Daoy (cell line): ENCODE measurements around the gene RFK. TPM values are rescaled to one million over a fixed set of nuclear protein-coding genes. Genes with fewer than 3 reads are reported as not detected.
"Not testable (repeated sequence)": the region's sequence is repeated elsewhere in the genome, so short reads cannot be mapped to it uniquely, and the experiment has no call there.

Source experiments
- DNase-seq: peaks from one replicate; pipeline ENCODE4 v3.0.0-alpha.2; 2015; ENCODE audit warnings: low read depth
- total RNA-seq: library from RNA; depleted of rRNA; stranded (reverse); fragments of >200 nt; shearing (Covaris generic); gene quantifications from 2 replicates; pipeline ENCODE4 v1.2.3, GENCODE V29; 2014; rRNA removed

RFK gene
- 44.1 and 49.9 TPM in 2 replicates for total RNA-seq

DNA sequence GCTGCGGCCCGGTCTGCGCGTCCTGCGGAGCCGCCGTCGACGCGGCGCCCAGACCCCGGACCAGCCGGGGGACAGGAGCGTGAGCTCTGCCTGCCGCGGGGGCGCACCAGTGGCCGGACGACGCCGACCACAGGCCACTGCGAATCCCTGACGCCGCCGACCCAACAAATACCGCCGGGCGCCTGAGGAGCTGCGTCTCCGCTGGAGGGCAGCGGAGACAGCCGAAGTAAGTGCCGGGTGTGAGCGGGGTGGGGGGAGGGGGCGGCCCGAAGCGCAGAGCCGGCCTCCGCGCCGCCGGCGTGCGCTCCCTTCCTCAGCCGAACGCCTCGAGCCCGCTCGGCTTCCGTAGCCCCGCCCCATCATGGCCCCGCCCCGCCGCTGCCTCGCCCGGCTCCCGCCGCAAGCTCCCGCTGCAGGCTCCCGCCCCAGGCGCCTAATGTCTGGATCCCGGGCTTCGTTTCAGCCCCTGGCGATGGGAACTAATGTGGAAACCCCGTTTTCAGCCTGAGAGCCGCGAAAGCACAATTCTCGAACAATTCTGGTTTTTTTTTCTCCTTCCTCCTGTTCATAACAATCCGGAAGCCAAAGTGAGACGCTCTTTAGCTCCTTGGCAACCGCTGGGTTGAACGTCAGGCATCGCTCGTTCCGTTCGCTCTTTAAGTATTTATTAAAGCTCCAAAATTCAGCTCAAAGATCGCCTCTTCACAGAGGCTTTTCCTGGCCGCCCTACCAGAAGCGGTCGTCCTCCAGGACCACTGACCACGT is at the start of gene RFK:
RFK (minus strand) TSS at position 232 of the 765 bp plus-strand sequence. CDS start 255 bp downstream, outside the sequence.
- DNase-seq: peak; percentile 96

DNA sequence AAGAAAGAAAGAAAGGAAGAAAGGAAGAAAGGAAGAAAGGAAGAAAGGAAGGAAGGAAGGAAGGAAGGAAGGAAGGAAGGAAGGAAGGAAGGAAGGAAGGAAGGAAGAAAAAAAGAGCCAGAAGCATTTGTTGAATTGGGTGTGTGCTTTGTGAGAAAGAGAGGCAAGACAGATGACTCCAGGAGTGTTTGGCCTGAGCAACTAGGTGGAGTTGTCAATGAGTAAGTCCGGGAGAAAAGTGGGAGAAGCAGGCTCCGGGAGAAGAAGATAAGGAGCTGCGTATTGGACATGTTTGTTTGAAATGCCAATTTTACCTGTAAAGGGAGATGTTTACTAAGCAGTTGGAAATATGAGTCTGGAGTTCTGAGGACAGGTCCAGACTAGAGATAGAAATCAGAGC is 49.7 kb upstream of the RFK start:
- no peak for DNase-seq

DNA sequence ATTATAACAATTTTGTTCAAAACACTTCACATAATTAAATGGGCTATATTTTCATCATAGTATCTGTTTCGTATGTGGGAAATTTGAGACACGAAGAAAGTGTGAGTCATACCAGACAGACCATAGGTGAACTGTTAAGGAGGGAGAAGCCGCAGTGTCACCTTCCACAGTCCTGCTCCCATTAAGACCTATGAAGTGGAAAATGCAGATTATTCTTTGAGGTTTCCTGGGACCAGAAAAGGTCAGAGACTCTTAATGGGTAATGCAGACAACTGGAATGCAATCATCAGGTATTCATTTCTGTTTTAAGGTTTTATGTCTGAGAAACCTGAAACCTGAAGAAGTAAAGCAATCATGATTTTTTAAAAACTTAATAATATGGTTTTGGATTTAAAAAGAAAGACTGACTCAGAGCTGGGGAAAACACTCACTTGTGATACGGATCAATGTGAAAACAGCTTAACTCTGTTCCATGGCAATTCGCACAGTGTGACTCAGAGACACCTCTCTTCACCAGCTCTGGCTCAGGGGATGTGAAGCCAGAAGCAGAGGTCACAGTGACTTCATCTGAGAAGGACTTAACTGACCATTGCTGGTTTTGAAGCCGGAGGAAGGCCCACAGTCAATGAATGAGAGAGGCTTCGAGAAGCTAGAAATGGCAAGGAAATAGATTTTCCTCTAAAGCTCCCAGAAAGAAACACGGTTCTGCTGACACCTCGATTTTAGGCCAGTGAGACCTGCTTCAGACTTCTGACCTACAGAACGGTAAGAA is 47.5 kb upstream of the RFK start:
- DNase-seq: peak; percentile 61

DNA sequence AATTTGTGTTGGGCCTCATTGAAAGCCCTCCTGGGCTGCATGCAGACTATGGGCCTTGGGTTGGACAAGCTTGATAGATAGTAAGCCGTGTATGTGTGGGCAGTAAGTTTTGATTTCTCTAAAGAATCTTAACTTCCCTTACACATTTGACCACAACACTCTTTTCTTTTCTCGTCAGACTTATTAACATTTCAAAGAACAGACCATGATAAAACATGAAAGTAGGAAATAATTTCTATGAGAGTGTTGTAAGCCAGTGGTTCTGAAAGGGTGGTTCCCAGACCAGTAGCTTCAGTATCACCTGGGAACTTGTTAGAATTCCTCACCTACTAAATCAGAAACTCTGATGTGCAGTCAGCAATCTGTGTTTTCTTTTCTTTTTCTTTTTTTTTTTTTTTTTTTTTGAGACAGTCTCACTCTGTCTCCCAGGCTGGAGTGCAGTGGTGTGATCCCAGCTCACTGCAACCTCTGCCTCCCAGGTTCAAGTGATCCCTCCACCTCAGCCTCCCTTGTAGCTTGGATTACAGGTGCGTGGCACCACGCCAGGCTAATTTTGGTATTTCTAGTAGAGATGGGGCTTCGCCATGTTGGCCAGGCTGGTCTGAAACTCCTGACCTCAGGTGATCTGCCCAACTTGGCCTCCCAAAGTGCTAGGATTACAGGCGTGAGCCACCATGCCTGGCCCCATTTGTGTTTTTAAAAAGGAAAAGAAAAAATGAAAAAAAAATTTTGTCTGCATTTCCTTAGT is 44.8 kb upstream of the RFK start:
- no peak for DNase-seq

DNA sequence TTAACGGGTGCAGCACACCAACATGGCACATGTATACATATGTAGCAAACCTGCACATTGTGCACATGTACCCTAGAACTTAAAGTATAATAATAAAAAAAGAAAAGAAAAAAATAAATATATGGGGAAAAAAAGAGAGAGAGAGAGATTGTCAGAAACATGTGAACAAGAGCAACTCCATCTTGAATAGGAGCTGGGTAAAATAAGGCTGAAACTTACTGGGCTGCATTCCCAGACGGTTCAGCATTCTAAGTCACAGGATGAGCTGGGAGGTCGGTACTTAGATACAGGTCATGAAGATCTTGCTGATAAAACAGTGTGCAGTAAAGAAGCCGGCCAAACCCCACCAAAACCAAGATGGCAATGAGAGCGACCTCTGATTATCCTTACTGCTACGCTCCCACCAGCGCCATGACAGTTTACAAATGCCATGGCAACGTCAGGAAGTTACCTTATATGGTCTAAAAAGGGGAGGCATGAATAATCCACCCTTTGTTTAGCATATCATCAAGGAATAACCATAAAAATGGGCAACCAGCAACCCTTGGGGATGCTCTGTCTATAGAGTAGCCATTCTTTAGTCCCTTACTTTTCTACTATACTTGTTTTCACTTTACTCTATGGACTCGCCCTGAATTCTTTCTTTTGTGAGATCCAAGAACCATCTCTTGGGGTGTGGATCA is 42.9 kb upstream of the RFK start:
- not testable (repeated sequence) for DNase-seq

DNA sequence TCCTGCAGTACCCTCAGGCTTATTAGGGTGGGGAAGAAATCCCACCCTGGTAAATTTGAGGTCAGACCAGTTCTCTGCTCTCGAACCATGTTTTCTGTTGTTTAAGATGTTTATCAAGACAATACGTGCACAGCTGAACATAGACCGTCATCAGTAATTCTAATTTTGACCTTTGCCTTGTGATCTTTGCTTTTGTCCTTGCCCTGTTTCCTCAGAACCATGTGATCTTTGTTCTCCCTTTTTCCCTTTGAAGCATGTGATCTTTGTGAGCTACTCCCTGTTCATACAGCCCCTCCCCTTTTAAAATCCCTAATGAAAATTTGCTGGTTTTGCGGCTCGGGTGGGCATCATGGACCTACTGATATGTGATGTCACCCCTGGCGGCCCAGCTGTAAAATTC is 40.7 kb upstream of the RFK start:
- DNase-seq: not testable (repeated sequence)

DNA sequence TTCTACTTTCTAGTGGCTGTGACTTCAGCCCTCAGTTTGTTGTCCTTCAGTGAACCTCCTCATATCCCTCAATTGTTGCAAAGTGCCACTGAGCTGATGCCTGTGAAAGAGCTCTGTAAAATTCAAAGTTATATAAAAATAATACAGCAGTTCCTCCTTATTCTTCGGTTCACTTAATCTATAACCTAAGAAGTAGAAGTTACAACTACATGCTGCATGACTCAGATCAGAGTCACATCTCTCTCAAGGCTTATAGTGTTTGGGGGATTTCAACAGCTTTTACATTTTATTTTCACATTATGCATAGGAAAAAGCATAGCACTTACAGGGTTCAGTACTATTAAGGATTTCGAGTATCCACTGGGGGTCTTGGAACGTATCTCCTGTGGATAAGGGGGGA is 39.6 kb upstream of the RFK start:
- DNase-seq: peak; percentile 25

DNA sequence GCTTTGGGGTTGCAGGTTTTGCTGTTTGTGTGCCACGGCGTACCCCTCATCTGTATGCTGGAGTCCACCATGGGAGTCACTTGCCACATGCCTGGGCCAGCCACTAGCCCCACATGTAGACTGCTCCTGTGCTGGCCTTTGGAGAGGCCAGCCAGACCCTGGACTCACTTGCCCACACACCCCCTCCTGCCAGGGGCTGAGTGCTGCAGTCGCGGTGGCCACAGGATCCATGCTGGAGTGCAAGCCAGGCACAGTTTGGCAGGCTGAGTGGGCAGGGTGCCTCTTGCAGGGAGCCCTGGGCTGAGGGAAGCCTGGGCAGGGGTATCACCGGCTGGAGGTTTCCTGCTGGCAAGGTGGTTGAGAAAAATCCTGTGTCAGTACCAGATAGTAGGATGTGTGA is 39.2 kb upstream of the RFK start:
- no peak for DNase-seq

DNA sequence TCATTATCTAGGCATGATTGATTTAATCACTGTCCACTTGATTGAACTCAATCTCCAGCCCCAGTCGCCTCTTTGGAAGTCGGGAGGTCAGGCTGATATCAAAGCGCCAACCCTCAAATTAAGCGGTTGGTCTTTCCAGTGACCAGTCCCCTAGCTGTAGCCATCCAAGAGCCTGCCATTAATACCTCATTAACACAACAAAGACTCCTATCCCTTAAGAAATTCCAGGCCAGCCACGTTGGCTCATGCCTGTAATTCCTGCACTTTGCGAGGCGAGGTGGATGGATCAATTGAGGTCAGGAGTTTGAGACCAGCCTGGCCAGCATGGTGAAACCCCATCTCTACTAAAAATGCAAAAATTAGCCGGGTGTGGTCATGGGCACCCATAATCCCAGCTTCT is 37.4 kb upstream of the RFK start:
- no peak for DNase-seq

DNA sequence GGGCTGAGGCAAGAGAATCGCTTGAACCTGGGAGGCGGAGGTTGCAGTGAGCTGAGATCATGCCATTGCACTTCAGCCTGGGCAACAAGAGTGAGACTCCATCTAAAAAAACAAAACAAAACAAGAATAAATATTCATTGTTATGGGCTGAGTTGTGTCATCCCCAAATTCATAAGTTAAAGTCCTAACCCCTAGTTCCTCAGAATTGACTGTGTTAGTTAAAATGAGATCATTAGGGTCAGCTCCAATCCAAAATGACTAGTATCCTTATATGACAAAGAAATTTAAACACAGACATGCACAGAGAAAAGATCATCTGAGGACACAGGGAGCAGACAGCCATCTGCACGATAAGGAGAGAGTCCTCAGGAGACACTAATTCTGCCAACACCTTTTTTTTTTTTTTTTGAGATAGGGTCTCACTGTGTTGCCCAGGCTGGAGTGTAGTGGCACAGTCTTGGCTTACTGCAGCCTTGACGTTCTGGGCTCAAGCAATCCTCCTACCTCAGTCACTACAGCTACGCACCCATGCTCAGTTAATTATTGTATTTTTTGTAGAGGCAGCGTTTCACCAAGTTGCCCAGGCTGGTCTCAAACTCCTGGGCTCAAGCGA is 32.7 kb upstream of the RFK start:
- no peak for DNase-seq

DNA sequence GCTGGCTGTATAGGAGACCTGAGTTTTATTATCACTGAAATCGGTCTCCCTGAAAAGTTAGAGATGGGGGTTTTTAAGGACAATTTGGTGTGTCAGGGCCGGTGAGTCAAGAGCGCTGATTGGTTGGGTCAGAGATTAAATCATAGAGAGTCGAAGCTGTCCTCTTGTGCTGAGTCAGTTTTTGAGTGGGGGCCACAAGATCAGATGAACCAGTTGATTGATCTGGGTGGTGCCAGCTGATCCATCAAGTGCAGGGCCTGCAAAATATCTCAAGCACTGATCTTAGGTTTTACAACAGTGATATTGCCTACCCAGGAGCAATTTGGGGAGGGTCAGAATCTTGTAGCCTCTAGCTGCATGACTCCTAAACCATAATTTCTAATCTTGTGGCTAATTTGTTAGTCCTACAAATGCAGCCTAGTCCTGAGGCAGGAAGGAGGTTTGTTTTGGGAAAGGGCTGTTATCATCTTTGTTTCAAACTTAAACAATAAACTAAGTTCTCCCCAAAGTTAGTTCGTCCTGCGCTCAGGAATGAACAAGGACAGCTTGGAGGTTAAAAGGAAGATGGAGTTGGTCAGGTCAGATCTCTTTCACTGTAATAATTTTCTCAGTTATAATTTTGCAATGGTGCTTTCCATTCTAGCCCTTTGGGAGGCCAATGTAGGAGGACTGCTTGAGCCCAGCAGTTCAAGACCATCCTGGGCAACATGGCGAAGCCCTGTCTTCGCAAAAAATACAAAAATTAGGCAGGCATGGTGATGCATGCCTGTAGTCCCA is 31.6 kb upstream of the RFK start:
- DNase-seq: no peak

DNA sequence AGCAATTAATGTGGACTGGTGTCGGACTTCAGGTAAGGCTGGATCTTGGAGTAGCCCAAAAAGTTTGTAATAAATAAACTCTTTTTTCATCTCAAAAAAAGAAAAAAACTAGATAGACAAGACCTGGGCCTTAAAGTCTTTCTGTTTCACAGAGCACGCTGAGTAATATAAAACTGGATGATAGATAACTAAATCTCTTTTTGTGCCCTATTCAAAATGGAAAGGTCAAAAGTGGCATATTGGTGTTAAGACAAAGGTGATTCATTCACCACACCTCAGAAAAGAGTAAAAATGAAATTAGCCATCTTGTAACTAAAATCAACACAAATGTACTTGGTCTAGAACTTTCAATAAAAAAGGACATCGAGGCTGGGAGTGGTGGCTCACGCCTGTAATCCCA is 30.3 kb upstream of the RFK start:
- DNase-seq: no peak

DNA sequence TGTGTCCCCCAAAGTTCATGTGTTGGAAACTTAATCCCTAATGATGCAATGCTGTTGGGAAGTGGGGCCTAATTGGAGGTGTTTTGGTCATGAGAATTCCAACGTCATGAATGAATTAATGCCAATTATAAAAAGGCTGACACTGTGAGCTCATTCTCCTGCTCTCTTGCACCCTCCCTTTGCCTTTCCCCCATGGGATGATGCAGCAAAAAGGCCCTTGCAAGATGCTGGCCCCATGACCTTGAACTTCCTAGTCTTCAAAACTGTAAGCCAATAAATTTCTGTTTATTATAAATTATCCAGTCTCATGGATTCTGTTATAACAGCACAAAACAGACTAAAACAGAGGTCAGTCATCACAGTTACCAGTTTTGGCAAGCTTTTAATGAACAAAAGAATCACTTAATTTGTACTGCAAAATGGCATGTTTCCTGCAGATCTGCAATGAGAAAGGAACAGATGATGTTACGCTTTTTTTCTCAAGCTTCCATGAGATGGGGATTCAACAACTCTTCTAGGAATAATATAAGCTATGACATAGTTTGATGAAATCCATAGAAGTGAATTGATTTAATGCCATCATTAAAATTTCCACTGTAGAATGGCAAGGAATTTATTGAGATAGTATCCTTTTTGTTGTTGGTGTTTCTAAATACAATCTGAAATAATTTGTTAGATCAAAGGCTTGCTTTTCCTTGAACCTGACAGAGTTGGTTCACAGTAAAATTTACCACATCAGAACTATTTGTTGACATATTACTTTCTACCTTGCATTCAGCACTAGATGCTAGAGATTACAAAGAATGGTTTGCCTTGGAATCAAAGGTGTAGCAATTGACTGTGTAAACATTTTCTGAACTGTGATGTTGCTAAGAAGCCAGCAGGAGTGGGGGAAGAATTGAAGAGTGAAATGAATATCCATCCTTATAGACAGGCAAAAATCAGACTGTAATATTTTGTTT is 29.3 kb upstream of the RFK start:
- DNase-seq: no peak

DNA sequence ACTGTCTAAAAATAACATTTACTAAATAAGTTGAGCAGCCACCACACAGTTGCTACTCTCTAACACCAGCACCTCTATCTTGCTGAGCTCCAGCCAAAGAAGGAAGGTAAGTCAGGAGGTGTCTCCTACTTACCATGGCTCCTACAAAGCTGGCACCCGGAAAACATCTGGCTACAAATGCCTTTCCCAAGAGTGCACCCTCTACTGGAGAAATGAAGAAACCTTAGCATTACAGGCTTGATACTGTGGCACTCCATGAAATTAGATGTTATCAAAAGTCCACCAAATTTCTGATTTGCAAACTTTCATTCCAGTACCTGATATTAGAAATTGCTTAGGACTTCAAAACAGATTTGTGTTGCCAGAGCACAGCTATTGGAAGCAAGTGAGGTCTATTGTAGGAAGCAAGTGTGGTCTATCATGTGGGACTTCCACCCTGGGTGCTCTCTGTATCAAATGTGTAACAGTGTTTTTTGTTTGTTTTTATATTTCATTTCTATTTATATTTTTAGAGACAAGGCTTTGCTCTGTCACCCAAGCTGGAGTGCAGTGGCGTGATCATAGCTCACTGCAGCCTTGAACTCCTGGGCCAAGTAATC is 25.7 kb upstream of the RFK start:
- peak; percentile 41 for DNase-seq

DNA sequence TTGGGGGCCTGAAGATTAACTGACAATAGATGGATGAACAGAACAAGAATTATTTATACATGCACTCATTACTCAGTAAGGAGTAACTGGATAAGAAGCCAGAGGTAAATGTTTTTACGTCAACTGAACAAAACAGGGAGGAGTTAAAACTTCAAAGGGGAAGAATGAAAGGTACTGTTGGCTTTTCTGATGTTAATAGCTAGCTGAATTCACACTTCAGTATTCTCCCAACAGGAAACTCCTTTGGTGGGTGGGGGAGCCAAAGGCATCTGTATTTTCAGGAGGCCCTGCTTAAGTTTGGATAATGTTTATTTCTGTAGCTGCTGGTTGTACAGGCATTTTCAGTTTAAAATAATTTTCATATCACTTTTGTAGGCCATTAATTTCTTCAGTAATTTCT is 23.2 kb upstream of the RFK start:
- no peak for DNase-seq

DNA sequence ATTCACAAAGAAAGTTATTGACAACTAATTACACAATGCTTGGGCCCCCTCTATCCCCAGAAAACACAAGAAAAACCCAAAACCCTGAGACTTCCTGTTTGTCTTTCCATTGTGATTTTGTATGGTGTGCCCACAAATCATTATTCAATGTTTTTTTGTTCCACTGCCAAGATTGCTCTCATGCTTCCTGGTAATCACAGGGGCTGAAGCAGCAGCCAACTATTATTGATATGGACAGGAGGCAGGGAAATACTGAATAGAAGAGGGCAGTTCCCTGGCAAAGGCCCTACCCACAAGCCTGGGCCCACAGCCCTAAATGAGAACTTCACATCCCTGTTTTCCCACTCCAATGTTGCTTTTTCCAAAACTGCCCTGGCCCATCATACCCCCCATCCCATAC is 21.5 kb upstream of the RFK start:
- DNase-seq: peak; percentile 29

DNA sequence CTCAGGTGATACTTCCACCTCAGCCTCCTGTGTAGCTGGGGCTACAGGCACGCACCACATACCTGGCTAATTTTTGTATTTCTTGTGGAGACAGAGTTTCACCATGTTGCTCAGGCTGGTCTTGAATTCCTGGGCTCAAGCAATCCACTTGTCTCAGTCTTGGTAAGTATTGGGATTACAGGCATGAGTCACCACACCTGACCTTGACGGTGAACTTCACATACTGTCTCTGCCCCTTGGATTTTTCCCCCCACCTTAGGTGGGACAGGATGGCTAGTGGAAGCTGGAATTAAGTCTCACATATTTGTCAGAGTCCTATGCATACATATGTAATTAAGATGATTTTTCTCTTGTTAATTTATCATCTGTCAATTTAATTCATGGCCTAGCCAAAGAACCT is 20.9 kb upstream of the RFK start:
- DNase-seq: peak; percentile 49

DNA sequence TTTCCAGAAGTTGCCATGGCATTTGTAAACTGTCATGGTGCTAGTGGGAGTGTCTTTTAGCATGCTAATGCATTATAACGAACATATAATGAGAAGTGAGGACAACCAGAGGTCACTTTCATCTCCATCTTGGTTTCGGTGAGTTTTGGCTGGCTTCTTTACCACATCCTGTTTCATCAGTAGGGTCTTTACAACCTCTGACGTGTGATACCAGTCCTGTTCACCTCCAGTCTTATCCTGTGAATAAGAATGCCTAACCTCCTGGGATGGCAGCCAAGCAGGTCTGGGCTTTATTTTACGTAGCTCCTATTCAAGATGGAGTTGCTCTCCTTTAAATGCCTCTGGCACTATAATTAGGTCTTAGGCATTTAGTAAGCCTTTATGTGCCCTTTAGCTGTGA is 20.4 kb upstream of the RFK start:
- peak; percentile 67 for DNase-seq

DNA sequence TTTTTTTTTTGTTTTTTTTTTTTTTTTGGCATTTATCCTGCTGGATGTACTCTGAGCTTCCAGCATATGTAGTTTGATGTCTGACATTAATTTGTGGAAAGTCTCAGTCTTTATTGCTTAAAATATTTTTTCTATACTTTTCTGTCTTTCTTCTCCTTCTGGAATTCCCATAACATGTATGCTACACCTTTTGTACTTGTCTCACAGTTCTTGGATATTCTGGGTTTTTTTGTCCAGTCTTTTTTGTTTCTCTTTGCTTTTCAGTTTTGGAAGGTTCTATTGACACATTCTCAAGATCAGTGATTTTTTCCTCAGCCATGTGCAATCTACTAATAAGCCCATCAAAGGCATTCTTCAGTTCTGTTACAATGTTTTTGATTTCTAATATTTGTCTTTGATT is 19.4 kb upstream of the RFK start:
- no peak for DNase-seq
